VCaP (cell line): Measurements from ENCODE around the gene KRTAP13-2.

Source experiments
- H3K27ac ChIP-seq: fragments of 450-650 bp; 2 replicates; pipeline ENCODE4 v1.5.1; 2017
- TF ChIP-seq, protein P1 (sequence below): fragments of 450-650 bp; conservative IDR thresholded peaks from 2 replicates; pipeline ENCODE4 v1.5.1; 2017; ENCODE audit warnings: mild to moderate bottlenecking, moderate library complexity

Gene KRTAP13-2, protein sequence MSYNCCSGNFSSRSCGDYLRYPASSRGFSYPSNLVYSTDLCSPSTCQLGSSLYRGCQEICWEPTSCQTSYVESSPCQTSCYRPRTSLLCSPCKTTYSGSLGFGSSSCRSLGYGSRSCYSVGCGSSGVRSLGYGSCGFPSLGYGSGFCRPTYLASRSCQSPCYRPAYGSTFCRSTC

DNA sequence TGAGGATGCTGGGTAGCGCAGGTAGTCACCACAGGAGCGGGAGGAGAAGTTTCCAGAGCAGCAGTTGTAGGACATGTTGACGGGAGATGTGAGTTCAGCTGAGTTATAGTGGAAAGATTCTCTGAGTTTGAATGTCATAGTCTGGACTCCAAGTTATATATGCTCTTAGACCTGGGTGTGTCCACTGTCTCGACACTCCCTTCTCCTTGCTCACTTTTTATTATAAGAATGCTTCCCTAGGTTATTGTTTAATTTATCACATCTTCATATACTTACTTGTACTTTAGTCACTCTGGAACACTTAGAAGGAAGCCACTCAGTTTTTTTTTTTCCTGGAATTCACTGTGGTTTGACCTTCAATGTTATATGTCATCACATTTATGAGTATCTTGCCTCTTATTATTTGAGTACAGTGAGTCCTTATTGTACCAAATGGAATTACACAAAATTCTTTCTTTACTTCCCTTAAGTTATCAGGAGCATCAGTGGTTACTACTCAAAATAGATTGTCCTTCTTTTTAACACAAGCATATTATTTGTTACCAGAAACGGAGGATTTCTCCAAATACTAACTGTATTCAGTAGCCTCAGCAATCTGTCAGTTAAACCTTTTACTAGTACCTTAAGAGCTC, at the start of gene KRTAP13-2:
KRTAP13-2 (minus strand) TSS at position 133 of the 632 bp plus-strand sequence; CDS start at position 75, 58 bp downstream.
- TF ChIP-seq, protein P1, sequence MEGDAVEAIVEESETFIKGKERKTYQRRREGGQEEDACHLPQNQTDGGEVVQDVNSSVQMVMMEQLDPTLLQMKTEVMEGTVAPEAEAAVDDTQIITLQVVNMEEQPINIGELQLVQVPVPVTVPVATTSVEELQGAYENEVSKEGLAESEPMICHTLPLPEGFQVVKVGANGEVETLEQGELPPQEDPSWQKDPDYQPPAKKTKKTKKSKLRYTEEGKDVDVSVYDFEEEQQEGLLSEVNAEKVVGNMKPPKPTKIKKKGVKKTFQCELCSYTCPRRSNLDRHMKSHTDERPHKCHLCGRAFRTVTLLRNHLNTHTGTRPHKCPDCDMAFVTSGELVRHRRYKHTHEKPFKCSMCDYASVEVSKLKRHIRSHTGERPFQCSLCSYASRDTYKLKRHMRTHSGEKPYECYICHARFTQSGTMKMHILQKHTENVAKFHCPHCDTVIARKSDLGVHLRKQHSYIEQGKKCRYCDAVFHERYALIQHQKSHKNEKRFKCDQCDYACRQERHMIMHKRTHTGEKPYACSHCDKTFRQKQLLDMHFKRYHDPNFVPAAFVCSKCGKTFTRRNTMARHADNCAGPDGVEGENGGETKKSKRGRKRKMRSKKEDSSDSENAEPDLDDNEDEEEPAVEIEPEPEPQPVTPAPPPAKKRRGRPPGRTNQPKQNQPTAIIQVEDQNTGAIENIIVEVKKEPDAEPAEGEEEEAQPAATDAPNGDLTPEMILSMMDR = no peak
- no peak within 1 kb of the TSS for H3K27ac ChIP-seq

- TF ChIP-seq, protein P1 = no peak
- no peak overlapping the region for H3K27ac ChIP-seq
Observed at GRCh38 chr21:30415993-30416392, 43.9 kb upstream of the KRTAP13-2 start.

DNA sequence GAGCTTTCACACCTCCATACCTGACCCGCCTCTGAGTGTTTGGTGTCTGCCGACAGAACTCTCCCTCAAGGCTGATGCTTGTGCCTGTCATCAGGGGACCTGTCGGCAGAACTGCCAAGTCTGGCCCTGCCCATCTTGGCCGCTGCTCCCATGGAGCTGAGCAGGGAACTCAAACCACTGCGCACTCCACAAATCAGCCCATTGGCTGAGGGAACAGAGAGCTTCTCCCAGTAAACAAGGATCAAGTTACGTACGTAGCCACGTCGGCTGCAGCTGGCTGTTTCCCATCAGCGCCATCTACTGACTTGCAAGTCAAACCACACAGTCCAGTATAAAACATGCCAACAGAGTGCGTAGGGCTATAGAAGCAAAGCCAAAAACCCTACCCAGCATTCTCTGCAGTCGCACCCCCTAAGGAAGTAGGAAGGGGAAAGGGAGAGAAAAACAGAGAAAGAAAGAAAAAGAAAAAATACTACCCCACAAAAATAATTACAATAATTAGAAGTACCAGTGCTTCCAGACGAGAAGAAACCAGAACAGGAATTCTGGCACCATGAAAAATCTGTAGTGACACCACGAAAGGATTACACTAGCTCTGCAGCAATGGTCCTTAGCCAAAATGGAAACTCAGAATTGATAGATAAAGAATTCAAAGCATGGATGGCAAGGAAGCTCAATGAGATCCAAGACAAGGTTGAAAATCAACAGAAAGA, 36.9 kb upstream of the KRTAP13-2 start:
- H3K27ac ChIP-seq = peak overlapping the region; percentile 8; the same call in 1 of the 2 replicates
- TF ChIP-seq, protein P1 = peak; percentile 100

GRCh38 chr21:30395731-30396130, 23.7 kb upstream of the KRTAP13-2 start, which contains the start of gene KRTAP13-1:
TSS of gene KRTAP13-1 (plus strand) at chr21:30396031. CDS start at chr21:30396087, 56 bp downstream.
- no peak within 1 kb of the TSS for H3K27ac ChIP-seq
- TF ChIP-seq, protein P1 = no peak

- TF ChIP-seq, protein P1 = no peak
- H3K27ac ChIP-seq = no peak overlapping the region
Observed at GRCh38 chr21:30391492-30392025, 19.5 kb upstream of the KRTAP13-2 start.

DNA sequence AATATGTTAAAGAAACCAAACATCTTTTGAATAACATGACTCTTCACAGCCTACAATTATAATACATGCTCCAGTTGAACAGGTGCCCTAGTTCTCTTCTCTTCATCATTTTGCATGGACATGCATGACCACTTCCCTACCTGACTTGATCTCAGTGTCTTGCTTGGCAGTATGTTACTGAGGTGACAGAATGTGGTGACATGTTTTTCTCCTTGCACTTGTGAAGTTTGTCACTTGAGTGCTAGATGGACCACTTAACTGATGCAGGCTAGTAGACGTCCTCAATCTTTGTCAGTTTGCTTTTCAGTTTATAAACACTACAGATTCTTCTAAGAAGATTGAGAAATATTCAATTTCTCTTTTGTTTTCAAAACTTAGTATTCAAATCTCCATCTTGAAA, 10.1 kb upstream of the KRTAP13-2 start:
- no peak overlapping the region for H3K27ac ChIP-seq
- TF ChIP-seq, protein P1 = no peak

DNA sequence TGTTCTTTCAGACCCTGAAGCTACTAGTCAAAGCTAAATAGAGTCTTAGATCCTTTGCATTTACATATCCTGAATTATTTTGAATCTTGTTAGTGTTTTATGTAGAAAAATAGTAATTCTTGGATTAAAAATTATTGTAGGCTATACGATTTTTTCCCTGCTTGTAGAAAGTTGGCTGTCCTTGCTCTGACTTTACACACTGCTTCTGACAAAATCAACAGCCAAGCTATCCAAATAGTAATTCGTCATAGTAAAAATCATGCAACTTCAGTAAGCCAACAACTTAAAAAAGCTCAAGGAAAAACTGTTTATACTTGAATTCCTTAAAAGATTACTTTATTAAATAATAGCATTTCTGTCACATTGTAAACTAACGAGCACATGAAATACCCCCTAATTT, 16.2 kb downstream of the KRTAP13-2 start:
- TF ChIP-seq, protein P1 = no peak

More for the DNA sequence above, 16.2 kb downstream of the KRTAP13-2 start:
- H3K27ac ChIP-seq = no peak overlapping the region
